Adrenal gland (tissue), 12 donors: ENCODE measurements around the gene SAMD11. TPM values are rescaled to one million over a fixed set of nuclear protein-coding genes. Genes with fewer than 3 reads are reported as not detected.

Source experiments
- DNase-seq, 7 donors: peaks; one replicate each; pipeline ENCODE4 v3.0.0-alpha.2; 2019 to 2020
- H3K27ac ChIP-seq, 5 donors: fragments of 200-600 bp; sonication (generic) in 4 of 5; 1 replicate in 3 of 5; 2 replicates in 2 of 5; pipeline versions ENCODE4 v1.5.1 to v1.8.0; 2016 to 2020; ENCODE audit warnings: mild to moderate bottlenecking in 1 of 5
- H3K27me3 ChIP-seq: fragments of 200-600 bp; 2 replicates; pipeline ENCODE4 v1.8.0; 2021
- H3K36me3 ChIP-seq, 2 donors: fragments of 200-600 bp; replicated peaks in 1 of 2; 1 replicate in 1 of 2; 2 replicates in 1 of 2; pipeline versions ENCODE4 v1.5.1 to v1.8.0; 2018 to 2022
- H3K4me1 ChIP-seq, 2 donors: fragments of 200-600 bp; replicated peaks in 1 of 2; 1 replicate in 1 of 2; 2 replicates in 1 of 2; pipeline versions ENCODE4 v1.5.1 to v1.8.0; 2018 to 2021
- H3K4me3 ChIP-seq, 4 donors: fragments of 200-600 bp; sonication (generic) in 3 of 4; one replicate each; pipeline ENCODE4 v1.5.1; 2016 to 2018
- H3K9me3 ChIP-seq, 3 donors: fragments of 200-600 bp; sonication (generic) in 1 of 3; replicated peaks in 1 of 3; 1 replicate in 2 of 3; 2 replicates in 1 of 3; pipeline versions ENCODE4 v1.5.1 to v1.8.0; 2016 to 2021
- CTCF ChIP-seq, 6 experiments: fragments of 450-650 bp in 4 of 6; fragments of 200-600 bp in 2 of 6; sonication (generic) in 1 of 6; IDR thresholded peaks; 1 replicate in 5 of 6; 2 replicates in 1 of 6; pipeline versions ENCODE4 v1.5.1 to v1.8.0; 2016 to 2021; ENCODE audit warnings: antibody characterized with exemption in 6 of 6, mild to moderate bottlenecking in 2 of 6, moderate library complexity in 1 of 6
- POLR2A ChIP-seq, 2 donors: fragments of 450-650 bp; IDR thresholded peaks; one replicate each; pipeline ENCODE4 v1.6.1; 2017; ENCODE audit warnings: antibody characterized with exemption in 2 of 2, mild to moderate bottlenecking in 2 of 2, moderate library complexity in 1 of 2
- WGBS, 4 donors: extraction: QIAGEN DNeasy Blood & Tissue Kit in 2 of 4; methylation state at CpG; one replicate each; pipeline versions ENCODE4 v1.1.5 to v1.1.7; 2013 to 2017; 5-methylcytosine and 5-hydroxymethylcytosine counted together
- intact Hi-C, 2 donors: fragments of 100-400 bp; cut with DNase I; formaldehyde crosslinking; loops; one replicate each; pipeline versions ENCODE4 v1.14.1 to v1.15.0; 2022 to 2023
- polyA plus RNA-seq, 3 donors: library from polyadenylated mRNA; stranded (reverse); fragments of 200-250 nt in 2 of 3; fragments of 350-450 nt in 1 of 3; fragmentation: Illumina TruSeq in 1 of 3; extraction: RNeasy Lipid Tissue Mini Kit (QIAGEN cat#74804) in 1 of 3; gene quantifications; one replicate each; pipeline ENCODE4 v1.2.3, GENCODE V29; 2013 to 2014
- total RNA-seq, 9 donors: library from RNA; depleted of rRNA in 4 of 9; stranded (reverse); fragments of >200 nt in 4 of 9; fragments of 120-200 nt in 1 of 9; fragmentation: NEBNext Ultra II Directional in 1 of 9; extraction: Animal tissue kit (Norgen Biotek cat#: 25700) in 1 of 9; gene quantifications; one replicate each; pipeline versions ENCODE4 v1.1.0 to v1.2.4, GENCODE V29; 2013 to 2023
- donor health status: healthy with polysubstance abuse.
- donor health status: Bipolar disorder and iron deficiency.
- donor health status: DM: yes; HTN: yes; CAD: no.
- donor health status: DM: no; HTN: no; CAD: no.
- donor health status: DM: no; HTN: no; CAD: no.
- donor health status: DM: yes; HTN: yes; CAD: no.

Gene SAMD11
- total and polyA plus RNA-seq, 12 donors = 1.8 to 96.6 (median 16.7) TPM

- Histone ChIP-seq H3K27me3 (peaks cover 23% of the 10 kb centered on the region), H3K36me3 (no peaks in the 10 kb centered on the region), H3K4me1 (no peaks in the 10 kb centered on the region), H3K4me3 (no peak overlapping the region), H3K9me3 (no peaks in the 10 kb centered on the region), H3K27ac (no peak overlapping the region)
- DNase-seq = no peak
- TF ChIP-seq POLR2A (IDR thresholded peaks at IDR 0.05) = no peak
- no peak for TF ChIP-seq CTCF (IDR thresholded peaks at IDR 0.05)
- WGBS, 4 donors = 77 to 89% (median 86%) methylated on average over 5 to 40 of the region's 40 CpGs
- intact Hi-C loops = no loop called here
Measured at GRCh38 chr1:929712-930632, 6.2 kb downstream of the SAMD11 start.

GRCh38 chr1:930633-931138 lies 7.0 kb downstream of the SAMD11 start:
- H3K4me3 ChIP-seq = no peak overlapping the region
- no peak for DNase-seq
- H3K27ac ChIP-seq = no peak overlapping the region
- intact Hi-C loops = no loop called here
- WGBS, 4 donors = 70 to 73% (median 71%) methylated on average over 10 to 18 of the region's 18 CpGs
- no peaks in the 10 kb centered on the region for H3K9me3 ChIP-seq
- H3K4me1 ChIP-seq = peaks cover 0 to 6% of the 10 kb centered on the region in 2 donors
- H3K27me3 ChIP-seq = peaks cover 26% of the 10 kb centered on the region
- TF ChIP-seq POLR2A (IDR thresholded peaks at IDR 0.05) = no peak
- TF ChIP-seq CTCF (IDR thresholded peaks at IDR 0.05) = no peak
- H3K36me3 ChIP-seq = no peaks in the 10 kb centered on the region

GRCh38 chr1:931380-932172 lies 7.9 kb downstream of the SAMD11 start:
- H3K27ac ChIP-seq = no peak overlapping the region
- no peaks in the 10 kb centered on the region for H3K36me3 ChIP-seq
- no peaks in the 10 kb centered on the region for H3K9me3 ChIP-seq
- H3K27me3 ChIP-seq = peaks cover 24% of the 10 kb centered on the region
- no peak for TF ChIP-seq POLR2A (IDR thresholded peaks at IDR 0.05)
- no peak for TF ChIP-seq CTCF (IDR thresholded peaks at IDR 0.05)
- no peak for DNase-seq
- H3K4me3 ChIP-seq = no peak overlapping the region
- WGBS, 4 donors = 37 to 44% (median 38%) methylated on average over 15 of the region's 15 CpGs
- peaks cover 0 to 8% of the 10 kb centered on the region in 2 donors for H3K4me1 ChIP-seq
- intact Hi-C loops = no loop called here

- no peak overlapping the region for H3K4me3 ChIP-seq
- no peak overlapping the region for H3K27ac ChIP-seq
- peaks cover 21% of the 10 kb centered on the region for H3K27me3 ChIP-seq
- H3K9me3 ChIP-seq = no peaks in the 10 kb centered on the region
- H3K36me3 ChIP-seq = no peaks in the 10 kb centered on the region
- intact Hi-C loops = no loop called here
- DNase-seq = no peak
- WGBS, 4 donors = 62 to 70% (median 68%) methylated on average over 12 to 16 of the region's 16 CpGs
- TF ChIP-seq POLR2A (IDR thresholded peaks at IDR 0.05) (no peak), CTCF (IDR thresholded peaks at IDR 0.05) (no peak)
- H3K4me1 ChIP-seq = peaks cover 0 to 8% of the 10 kb centered on the region in 2 donors
Measured at GRCh38 chr1:932173-932510, 8.4 kb downstream of the SAMD11 start.
